Thyroid gland (tissue), 4 donors: ENCODE data around the gene NAA35.

Experiments used
- CTCF ChIP-seq, 6 experiments: fragments of 200-600 bp in 3 of 6; fragments of 450-650 bp in 3 of 6; sonication (generic) in 3 of 6; IDR thresholded peaks; one replicate each; pipeline ENCODE4 v1.5.1; 2016 to 2019; ENCODE audit warnings: antibody characterized with exemption in 6 of 6, mild to moderate bottlenecking in 2 of 6, inconsistent platforms in 1 of 6, moderate library complexity in 1 of 6
- POLR2A ChIP-seq, 2 donors: fragments of 450-650 bp; IDR thresholded peaks; one replicate each; pipeline ENCODE4 v1.6.1; 2017; ENCODE audit warnings: antibody characterized with exemption in 2 of 2, mild to moderate bottlenecking in 2 of 2, moderate library complexity in 1 of 2

- TF ChIP-seq CTCF (IDR thresholded peaks at IDR 0.05) (no peak), POLR2A (IDR thresholded peaks at IDR 0.05) (no peak)
Observed at GRCh38 chr9:86027767-86028166, 86.8 kb downstream of the NAA35 start.
